ENCODE measurements around the gene ADPRHL1.

- TF ChIP-seq, protein P1, sequence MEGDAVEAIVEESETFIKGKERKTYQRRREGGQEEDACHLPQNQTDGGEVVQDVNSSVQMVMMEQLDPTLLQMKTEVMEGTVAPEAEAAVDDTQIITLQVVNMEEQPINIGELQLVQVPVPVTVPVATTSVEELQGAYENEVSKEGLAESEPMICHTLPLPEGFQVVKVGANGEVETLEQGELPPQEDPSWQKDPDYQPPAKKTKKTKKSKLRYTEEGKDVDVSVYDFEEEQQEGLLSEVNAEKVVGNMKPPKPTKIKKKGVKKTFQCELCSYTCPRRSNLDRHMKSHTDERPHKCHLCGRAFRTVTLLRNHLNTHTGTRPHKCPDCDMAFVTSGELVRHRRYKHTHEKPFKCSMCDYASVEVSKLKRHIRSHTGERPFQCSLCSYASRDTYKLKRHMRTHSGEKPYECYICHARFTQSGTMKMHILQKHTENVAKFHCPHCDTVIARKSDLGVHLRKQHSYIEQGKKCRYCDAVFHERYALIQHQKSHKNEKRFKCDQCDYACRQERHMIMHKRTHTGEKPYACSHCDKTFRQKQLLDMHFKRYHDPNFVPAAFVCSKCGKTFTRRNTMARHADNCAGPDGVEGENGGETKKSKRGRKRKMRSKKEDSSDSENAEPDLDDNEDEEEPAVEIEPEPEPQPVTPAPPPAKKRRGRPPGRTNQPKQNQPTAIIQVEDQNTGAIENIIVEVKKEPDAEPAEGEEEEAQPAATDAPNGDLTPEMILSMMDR (IDR thresholded peaks at IDR 0.05; ENCODE audit: low read depth, low read length): no peak
- no peak for TF ChIP-seq EZH2phosphoT487 (IDR thresholded peaks at IDR 0.05; ENCODE audit: low read depth)
Measured at GRCh38 chr13:113425941-113426590, 27.2 kb downstream of the ADPRHL1 start.
